Heart right ventricle (tissue), 16 donors: ENCODE measurements around the gene NXNL1. TPM values are rescaled to one million over a fixed set of nuclear protein-coding genes. Genes with fewer than 3 reads are reported as not detected.
A peak's percentile ranks its signal among the peaks of the same experiment; 100 is the strongest.

ENCODE experiments used
- ATAC-seq, 8 donors: fragments of 200-7000 bp; cut with Tn5 transposase; one replicate each; pipeline ENCODE4 v1.9.1; 2020; ENCODE audit warnings: mild to moderate bottlenecking in 8 of 8, moderate library complexity in 8 of 8, moderate number of reproducible peaks in 1 of 8
- DNase-seq, 2 donors: peaks; one replicate each; pipeline ENCODE4 v3.0.0-alpha.2; 2020
- H3K27ac ChIP-seq, 10 donors: fragments of 200-600 bp; sonication (generic) in 2 of 10; one replicate each; pipeline versions ENCODE4 v1.5.0 to v1.8.0; 2020 to 2022; ENCODE audit warnings: mild to moderate bottlenecking in 3 of 10
- H3K27me3 ChIP-seq, 7 donors: fragments of 200-600 bp; one replicate each; pipeline ENCODE4 v1.8.0; 2021 to 2022; ENCODE audit warnings: mild to moderate bottlenecking in 2 of 7
- H3K36me3 ChIP-seq, 9 donors: fragments of 200-600 bp; sonication (generic) in 1 of 9; one replicate each; pipeline versions ENCODE4 v1.5.0 to v1.8.0; 2020 to 2022; ENCODE audit warnings: mild to moderate bottlenecking in 2 of 9
- H3K4me1 ChIP-seq, 9 donors: fragments of 200-600 bp; sonication (generic) in 1 of 9; one replicate each; pipeline versions ENCODE4 v1.5.0 to v1.8.0; 2020 to 2022; ENCODE audit warnings: mild to moderate bottlenecking in 4 of 9
- H3K4me3 ChIP-seq, 10 donors: fragments of 200-600 bp; sonication (generic) in 2 of 10; one replicate each; pipeline versions ENCODE4 v1.5.0 to v1.8.0; 2020 to 2022; ENCODE audit warnings: mild to moderate bottlenecking in 7 of 10, moderate library complexity in 2 of 10
- H3K9me3 ChIP-seq, 11 donors: fragments of 200-600 bp in 10 of 11; sonication (generic) in 2 of 11; one replicate each; pipeline versions ENCODE4 v1.5.0 to v1.8.0; 2013 to 2022; ENCODE audit warnings: mild to moderate bottlenecking in 2 of 11, control low read depth in 1 of 11, moderate library complexity in 1 of 11
- WGBS, 2 donors: extraction: QIAGEN DNeasy Blood & Tissue Kit; methylation state at CpG; one replicate each; pipeline ENCODE4 v1.1.7; 2013; ENCODE audit warnings: inconsistent platforms in 1 of 2; 5-methylcytosine and 5-hydroxymethylcytosine counted together
- intact Hi-C, 10 donors: fragments of 100-400 bp; cut with DNase I; formaldehyde crosslinking; loops; one replicate each; pipeline versions ENCODE4 v1.11.1 to v1.14.2; 2022
- polyA plus RNA-seq, 2 donors: library from polyadenylated mRNA; stranded (reverse); fragments of 200-250 nt; gene quantifications; one replicate each; pipeline ENCODE4 v1.2.3, GENCODE V29; 2013
- total RNA-seq, 10 donors: library from RNA; stranded (reverse); fragmentation: NEBNext Ultra II Directional in 3 of 10; extraction: Animal tissue kit (Norgen Biotek cat#: 25700) in 3 of 10; gene quantifications; one replicate each; pipeline versions ENCODE4 v1.2.1 to v1.2.4, GENCODE V29; 2021 to 2023
- TF ChIP-seq, protein P1 (sequence below), 9 donors: fragments of 200-600 bp; sonication (generic) in 2 of 9; IDR thresholded peaks; one replicate each; pipeline versions ENCODE4 v1.5.0 to v1.8.0; 2021 to 2022; ENCODE audit warnings: antibody characterized with exemption in 9 of 9, mild to moderate bottlenecking in 5 of 9, moderate library complexity in 1 of 9
- donor health status: Arrhythmogenic right ventricular cardiomyopathy.
- donor health status: ischemic (EF 13 %, LVEDD 7.1; RV severe dilation, severe dysfunction).
- donor health status: healthy with polysubstance abuse.
- donor health status: DM: no; HTN: yes; CAD: no.
- donor health status: DM: no; HTN: no; CAD: no.
- donor health status: ischemic (EF 25% LVEDD 6.9; RV normal size, moderate dysfunction).
- donor health status: ischemic (EF 25% LVEDD 5.7; RV mildly dilated, moderate dysfunction).
- donor health status: healthy.
- donor health status: DM: yes; HTN: yes; CAD: no.
- donor health status: Ischemic cardiomyopathy.
- donor health status: ischemic (EF 35%, LVEDD 5.7; RV mildly dilated, moderate dysfunction).
- donor health status: nonischemic (EF 11% LVEDD 7.7; RV severe dilation, severe dysfunction).
- donor health status: DM: yes; HTN: yes; CAD: no.
- donor health status: PGD.
- donor health status: ischemic (EF 29% LVEDD 5.4; RV normal size, mild dysfunction).
- donor health status: nonischemic (EF 23%, LVEDD 6.1; RV moderate dilation, normal function).

Gene NXNL1
- total and polyA plus RNA-seq, 12 donors, result 0.42 to 1.1 (median 0.58) TPM; not detected in 7

DNA sequence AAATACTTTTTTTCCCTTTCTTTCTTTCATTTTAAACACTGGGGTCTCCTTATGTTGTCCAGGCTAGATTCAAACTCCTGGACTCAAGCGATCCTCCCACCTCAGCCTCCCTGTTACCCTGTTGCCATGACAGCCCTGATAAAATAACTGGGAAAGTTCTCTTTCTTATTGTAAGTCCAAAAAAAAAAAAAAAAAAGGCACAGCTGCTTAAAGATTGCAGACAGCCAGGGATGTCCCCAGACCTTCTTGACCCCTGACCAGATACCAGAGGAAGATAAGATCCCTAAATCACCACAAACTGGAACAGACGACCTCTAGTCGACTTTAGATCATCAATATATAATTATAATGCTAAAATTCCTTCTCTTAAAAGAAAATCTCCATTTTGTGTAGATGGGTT lies 42.0 kb downstream of the NXNL1 start:
- Histone ChIP-seq H3K9me3 (no peaks in the 10 kb centered on the region), H3K27ac (peak overlapping the region in 4 of 10 donors; percentile 76 to 93 (median 86)), H3K27me3 (no peaks in the 10 kb centered on the region), H3K36me3 (peaks cover 0 to 42% (median 0%) of the 10 kb centered on the region in 9 donors), H3K4me1 (peaks cover 0 to 23% (median 15%) of the 10 kb centered on the region in 9 donors), H3K4me3 (peak overlapping the region in 2 of 10 donors; percentile 79 to 91)
- ATAC-seq, result no peak
- no peak for DNase-seq
- TF ChIP-seq, protein P1, sequence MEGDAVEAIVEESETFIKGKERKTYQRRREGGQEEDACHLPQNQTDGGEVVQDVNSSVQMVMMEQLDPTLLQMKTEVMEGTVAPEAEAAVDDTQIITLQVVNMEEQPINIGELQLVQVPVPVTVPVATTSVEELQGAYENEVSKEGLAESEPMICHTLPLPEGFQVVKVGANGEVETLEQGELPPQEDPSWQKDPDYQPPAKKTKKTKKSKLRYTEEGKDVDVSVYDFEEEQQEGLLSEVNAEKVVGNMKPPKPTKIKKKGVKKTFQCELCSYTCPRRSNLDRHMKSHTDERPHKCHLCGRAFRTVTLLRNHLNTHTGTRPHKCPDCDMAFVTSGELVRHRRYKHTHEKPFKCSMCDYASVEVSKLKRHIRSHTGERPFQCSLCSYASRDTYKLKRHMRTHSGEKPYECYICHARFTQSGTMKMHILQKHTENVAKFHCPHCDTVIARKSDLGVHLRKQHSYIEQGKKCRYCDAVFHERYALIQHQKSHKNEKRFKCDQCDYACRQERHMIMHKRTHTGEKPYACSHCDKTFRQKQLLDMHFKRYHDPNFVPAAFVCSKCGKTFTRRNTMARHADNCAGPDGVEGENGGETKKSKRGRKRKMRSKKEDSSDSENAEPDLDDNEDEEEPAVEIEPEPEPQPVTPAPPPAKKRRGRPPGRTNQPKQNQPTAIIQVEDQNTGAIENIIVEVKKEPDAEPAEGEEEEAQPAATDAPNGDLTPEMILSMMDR (IDR thresholded peaks at IDR 0.05), result no peak
- intact Hi-C loops, result loop anchor here in 1 of 10 donors (1.0 kb wide), 1 partner anchor 27 kb away; no protein-coding TSS in a partner anchor
- 50 to 64% methylated on average over 3 of the region's 3 CpGs for WGBS, 2 donors

DNA sequence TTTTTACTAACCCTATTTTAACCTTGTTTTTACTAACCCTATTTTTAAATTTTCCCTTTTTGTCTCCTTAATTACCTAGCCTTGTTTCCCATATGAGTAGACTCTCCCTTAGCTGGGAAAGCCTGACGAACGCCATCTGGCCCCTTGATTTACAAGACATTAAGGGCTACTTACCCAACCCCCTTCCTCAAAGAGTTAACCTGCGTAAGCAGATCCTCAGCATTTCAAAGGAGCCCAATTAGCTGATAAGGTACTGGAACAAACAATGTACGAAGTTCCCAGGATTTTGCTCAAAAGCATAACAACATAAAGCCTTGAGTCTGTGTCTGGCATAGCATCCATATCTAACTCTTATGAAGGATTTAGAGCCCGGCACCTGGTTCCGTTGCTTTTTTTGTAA lies 45.6 kb downstream of the NXNL1 start:
- ATAC-seq, result no peak
- Histone ChIP-seq H3K27ac (no peak overlapping the region), H3K27me3 (no peaks in the 10 kb centered on the region), H3K4me3 (no peak overlapping the region), H3K4me1 (peaks cover 0 to 36% (median 15%) of the 10 kb centered on the region in 9 donors), H3K36me3 (peaks cover 0 to 43% (median 0%) of the 10 kb centered on the region in 9 donors), H3K9me3 (no peaks in the 10 kb centered on the region)
- TF ChIP-seq, protein P1 (IDR thresholded peaks at IDR 0.05), result no peak
- intact Hi-C loops, result no loop called here
- DNase-seq, result no peak
- WGBS, 2 donors, result 75 to 77% methylated on average over 6 of the region's 6 CpGs

DNA sequence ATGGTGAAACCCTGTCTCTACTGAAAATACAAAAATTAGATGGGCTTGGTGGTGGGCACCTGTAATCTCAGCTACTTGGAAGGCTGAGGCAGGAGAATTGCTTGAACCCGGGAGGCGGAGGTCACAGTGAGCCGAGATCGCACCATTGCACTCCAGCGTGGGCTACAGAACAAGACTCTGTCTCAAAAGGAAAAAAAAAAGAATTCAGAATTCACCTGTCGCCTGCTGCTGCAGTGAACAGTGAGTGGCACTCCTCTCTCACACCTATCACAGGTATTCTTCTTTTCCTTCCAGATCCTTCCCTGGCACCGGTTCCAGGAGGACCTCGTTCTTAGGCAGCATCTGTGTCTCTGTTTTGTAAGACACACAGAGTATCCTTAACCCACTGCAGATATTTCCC lies 46.6 kb downstream of the NXNL1 start:
- Histone ChIP-seq H3K27me3 (no peaks in the 10 kb centered on the region), H3K27ac (peak overlapping the region in 3 of 10 donors; percentile 59 to 77 (median 77)), H3K9me3 (no peaks in the 10 kb centered on the region), H3K4me3 (no peak overlapping the region), H3K36me3 (peaks cover 0 to 43% (median 0%) of the 10 kb centered on the region in 9 donors), H3K4me1 (peaks cover 0 to 31% (median 11%) of the 10 kb centered on the region in 9 donors)
- 88 to 93% methylated on average over 8 of the region's 8 CpGs for WGBS, 2 donors
- TF ChIP-seq, protein P1 (IDR thresholded peaks at IDR 0.05), result no peak
- DNase-seq (no peak), ATAC-seq (no peak)
- intact Hi-C loops, result no loop called here

DNA sequence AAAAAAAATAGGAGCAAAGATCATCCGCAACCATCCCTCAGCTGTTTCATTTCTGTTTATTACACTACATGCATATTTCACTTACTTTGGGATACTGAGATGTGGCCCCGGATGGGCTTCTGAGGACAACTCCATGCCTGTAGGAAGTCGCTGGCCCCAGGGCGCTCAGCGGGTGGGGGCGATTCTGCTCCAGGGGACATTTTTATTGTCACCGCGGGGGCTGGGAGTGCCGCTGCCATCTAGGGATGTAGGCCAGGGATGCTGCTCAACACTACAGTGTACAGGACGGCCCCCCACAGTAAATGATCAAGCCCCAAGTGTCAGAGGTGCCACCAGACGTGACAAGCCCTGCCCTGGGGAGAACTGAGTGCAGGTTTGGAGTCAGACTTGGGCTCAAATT lies 48.9 kb downstream of the NXNL1 start:
- intact Hi-C loops, result no loop called here
- Histone ChIP-seq H3K27ac (peak overlapping the region in 4 of 10 donors; percentile 39 to 77 (median 68)), H3K36me3 (peaks cover 0 to 43% (median 0%) of the 10 kb centered on the region in 9 donors), H3K27me3 (no peaks in the 10 kb centered on the region), H3K9me3 (no peaks in the 10 kb centered on the region), H3K4me3 (no peak overlapping the region), H3K4me1 (peaks cover 0 to 39% (median 11%) of the 10 kb centered on the region in 9 donors)
- TF ChIP-seq, protein P1 (IDR thresholded peaks at IDR 0.05), result no peak
- ATAC-seq (peak in 1 of 8 donors; percentile 50), DNase-seq (no peak)
- WGBS, 2 donors, result 78 to 81% methylated on average over 11 of the region's 11 CpGs
